H1 (cell line): ENCODE measurements around the gene TAAR9. TPM values are rescaled to one million over a fixed set of nuclear protein-coding genes. Genes with fewer than 3 reads are reported as not detected.

Experiments
- CTCF ChIA-PET: fragments of 300-600 bp; sonication (Branson Sonifier 250); formaldehyde crosslinking; loops from one replicate; lab custom pipeline; 2021; ENCODE audit not compliant: partially characterized antibody; lab: Charles Lee
- POLR2A ChIA-PET: fragments of 300-600 bp; sonication (Branson Sonifier 250); formaldehyde crosslinking; loops from one replicate; lab custom pipeline; 2021; ENCODE audit warnings: inconsistent platforms; ENCODE audit not compliant: partially characterized antibody; lab: Charles Lee
- DNase-seq, 2 experiments: peaks; one replicate each; pipeline versions ENCODE4 v3.0.0 to v3.0.0-alpha.2; 2010 to 2022; ENCODE audit warnings: low spot score in 2 of 2, low read depth in 1 of 2, mixed read lengths in 1 of 2
- FAIRE-seq: peaks from 2 replicates; lab custom pipeline; 2011; peaks lifted over from hg19 to GRCh38; lab: Jason Lieb, UNC
- H2AFZ ChIP-seq: 2 replicates; pipeline ENCODE4 v1.8.1; 2012; ENCODE audit warnings: low read length, inconsistent platforms
- H2AK5ac ChIP-seq: 2 replicates; pipeline ENCODE4 v1.6.1; 2013; ENCODE audit warnings: low read depth, low read length
- H2BK120ac ChIP-seq: replicated peaks from 2 replicates; pipeline ENCODE3; 2013; ENCODE audit warnings: low read depth, low read length, inconsistent platforms
- H2BK12ac ChIP-seq: 2 replicates; pipeline ENCODE4 v1.6.1; 2013; ENCODE audit warnings: low read depth, low read length
- H2BK15ac ChIP-seq: 2 replicates; pipeline ENCODE4 v1.6.1; 2013; ENCODE audit warnings: low read length
- H2BK20ac ChIP-seq: 2 replicates; pipeline ENCODE4 v1.6.1; 2013; ENCODE audit warnings: low read length
- H2BK5ac ChIP-seq: 2 replicates; pipeline ENCODE4 v1.6.1; 2013; ENCODE audit warnings: low read depth, low read length
- H3K14ac ChIP-seq: 2 replicates; pipeline ENCODE4 v1.6.1; 2013; ENCODE audit warnings: inconsistent platforms; ENCODE audit not compliant: insufficient read length
- H3K18ac ChIP-seq: 2 replicates; pipeline ENCODE4 v1.6.1; 2013; ENCODE audit warnings: low read length; ENCODE audit errors: extremely low read depth
- H3K23ac ChIP-seq: 2 replicates; pipeline ENCODE4 v1.6.1; 2013; ENCODE audit warnings: inconsistent platforms; ENCODE audit not compliant: insufficient read length
- H3K23me2 ChIP-seq: 2 replicates; pipeline ENCODE4 v1.6.1; 2013; ENCODE audit warnings: low read depth, low read length
- H3K27ac ChIP-seq: 2 replicates; pipeline ENCODE4 v1.6.1; 2011; ENCODE audit warnings: low read depth, low read length, inconsistent platforms
- H3K27me3 ChIP-seq, 4 experiments: replicated peaks in 1 of 4; 1 replicate in 1 of 4; 2 replicates in 3 of 4; pipeline versions ENCODE4 v1.6.1 to v1.8.1; 2011 to 2013; ENCODE audit warnings: low read length in 3 of 4, mild to moderate bottlenecking in 3 of 4, inconsistent platforms in 2 of 4, mixed read lengths in 2 of 4, moderate library complexity in 1 of 4; ENCODE audit not compliant: control insufficient read depth in 3 of 4, insufficient read depth in 3 of 4; ENCODE audit errors: extremely low read depth in 1 of 4
- H3K36me3 ChIP-seq, 4 experiments: 2 replicates each; pipeline versions ENCODE4 v1.6.1 to v1.8.1; 2011 to 2013; ENCODE audit warnings: mild to moderate bottlenecking in 4 of 4, low read length in 3 of 4, moderate library complexity in 2 of 4, control low read depth in 1 of 4, inconsistent platforms in 1 of 4; ENCODE audit not compliant: insufficient read depth in 4 of 4, control insufficient read depth in 2 of 4
- H3K4ac ChIP-seq: replicated peaks from 2 replicates; pipeline ENCODE3; 2013; ENCODE audit warnings: low read length, low read depth, mixed read lengths, inconsistent platforms; ENCODE audit not compliant: insufficient read length
- H3K4me1 ChIP-seq, 4 experiments: replicated peaks in 1 of 4; 1 replicate in 1 of 4; 2 replicates in 3 of 4; pipeline versions ENCODE4 v1.6.1 to v1.8.1; 2011 to 2013; ENCODE audit warnings: low read length in 3 of 4, inconsistent platforms in 2 of 4, mixed read lengths in 1 of 4; ENCODE audit not compliant: insufficient read depth in 4 of 4, control insufficient read depth in 3 of 4
- H3K4me2 ChIP-seq, 2 experiments: 2 replicates each; pipeline versions ENCODE4 v1.6.1 to v1.8.1; 2011 to 2013; ENCODE audit warnings: low read depth in 2 of 2, low read length in 2 of 2, control low read depth in 1 of 2, inconsistent platforms in 1 of 2, mild to moderate bottlenecking in 1 of 2; ENCODE audit not compliant: insufficient read depth in 1 of 2
- H3K4me3 ChIP-seq, 4 experiments: fragments of 200-600, 300-600 bp in 1 of 4; sonication (generic), shearing (Covaris generic), sonication (Bioruptor Twin) in 1 of 4; 2 replicates each; pipeline versions ENCODE4 v1.5.1 to v1.8.1; 2011 to 2016; ENCODE audit warnings: low read length in 4 of 4, low read depth in 3 of 4, control low read depth in 2 of 4, inconsistent platforms in 2 of 4, mild to moderate bottlenecking in 2 of 4, mixed read lengths in 1 of 4, moderate library complexity in 1 of 4; ENCODE audit not compliant: insufficient read depth in 2 of 4; ENCODE audit errors: extremely low read depth in 1 of 4
- H3K56ac ChIP-seq: replicated peaks from 2 replicates; pipeline ENCODE3; 2013; ENCODE audit warnings: low read depth, mild to moderate bottlenecking, mixed read lengths, low read length, inconsistent platforms; ENCODE audit not compliant: insufficient read length
- H3K79me1 ChIP-seq: 2 replicates; pipeline ENCODE4 v1.6.1; 2013; ENCODE audit warnings: low read depth, low read length, control low read depth
- H3K79me2 ChIP-seq, 2 experiments: 2 replicates each; pipeline versions ENCODE4 v1.6.1 to v1.8.1; 2012 to 2013; ENCODE audit warnings: low read length in 2 of 2, mild to moderate bottlenecking in 2 of 2, inconsistent platforms in 1 of 2; ENCODE audit not compliant: insufficient read depth in 2 of 2, control insufficient read depth in 1 of 2
- H3K9ac ChIP-seq, 4 experiments: replicated peaks in 1 of 4; 1 replicate in 1 of 4; 2 replicates in 3 of 4; pipeline versions ENCODE4 v1.6.1 to v1.8.1; 2011 to 2013; ENCODE audit warnings: low read depth in 3 of 4, low read length in 3 of 4, control low read depth in 2 of 4, mild to moderate bottlenecking in 2 of 4, moderate library complexity in 2 of 4, inconsistent platforms in 1 of 4; ENCODE audit errors: extremely low read depth in 1 of 4
- H3K9me3 ChIP-seq, 2 experiments: 2 replicates each; pipeline versions ENCODE4 v1.6.1 to v1.8.1; 2012 to 2013; ENCODE audit warnings: mild to moderate bottlenecking in 2 of 2, moderate library complexity in 2 of 2, control low read depth in 1 of 2, inconsistent platforms in 1 of 2, low read depth in 1 of 2, low read length in 1 of 2, mixed read lengths in 1 of 2; ENCODE audit not compliant: insufficient read depth in 2 of 2
- H4K20me1 ChIP-seq, 2 experiments: replicated peaks in 1 of 2; 2 replicates each; pipeline versions ENCODE3 to v1.8.1; 2011 to 2013; ENCODE audit warnings: inconsistent platforms in 2 of 2, low read length in 2 of 2, mild to moderate bottlenecking in 1 of 2; ENCODE audit not compliant: insufficient read depth in 2 of 2, control insufficient read depth in 1 of 2
- H4K5ac ChIP-seq: 2 replicates; pipeline ENCODE4 v1.6.1; 2013; ENCODE audit warnings: low read length, low read depth, mixed read lengths, inconsistent platforms; ENCODE audit not compliant: insufficient read length
- H4K8ac ChIP-seq: 2 replicates; pipeline ENCODE4 v1.8.0; 2013; ENCODE audit warnings: mild to moderate bottlenecking, moderate library complexity, low read length, inconsistent platforms; ENCODE audit not compliant: insufficient read depth; ENCODE audit errors: extremely low read depth
- H4K91ac ChIP-seq: replicated peaks from 2 replicates; pipeline ENCODE3; 2013; ENCODE audit warnings: low read length, mixed read lengths, inconsistent platforms; ENCODE audit not compliant: insufficient read length
- BRCA1 ChIP-seq: IDR thresholded peaks from 2 replicates; pipeline ENCODE4 v1.6.1; 2012; ENCODE audit warnings: low read depth, low read length, improper control_type of control experiment
- CBX5 ChIP-seq: fragments of 300-800, 300-1000 bp; sonication (generic); IDR thresholded peaks from 2 replicates; pipeline ENCODE4 v1.7.1; 2016; ENCODE audit warnings: antibody characterized with exemption, low read length, low read depth
- E2F6 ChIP-seq: IDR thresholded peaks from 2 replicates; pipeline ENCODE4 v1.6.1; 2012; ENCODE audit warnings: inconsistent platforms
- EZH2 ChIP-seq: fragments of 200-600 bp; sonication (generic); IDR thresholded peaks from 2 replicates; pipeline ENCODE4 v1.7.1; 2012; ENCODE audit warnings: low read depth, mild to moderate bottlenecking, moderate library complexity, low read length, inconsistent platforms; ENCODE audit not compliant: severe bottlenecking
- GTF2F1 ChIP-seq: IDR thresholded peaks from 2 replicates; pipeline ENCODE4 v1.6.1; 2012; ENCODE audit warnings: low read depth, low read length, improper control_type of control experiment, borderline replicate concordance
- JUN ChIP-seq: IDR thresholded peaks from 2 replicates; pipeline ENCODE4 v1.6.1; 2011; ENCODE audit warnings: low read depth, mild to moderate bottlenecking, improper control_type of control experiment, low read length
- KDM4A ChIP-seq: IDR thresholded peaks from one replicate; pipeline ENCODE4 v1.7.1; 2012; ENCODE audit warnings: low read depth, mild to moderate bottlenecking, moderate library complexity, low read length, inconsistent platforms; ENCODE audit not compliant: severe bottlenecking
- PHF8 ChIP-seq: fragments of 200-600 bp; sonication (generic); conservative IDR thresholded peaks from 2 replicates; pipeline ENCODE4 v1.7.1; 2012; ENCODE audit warnings: low read depth, mild to moderate bottlenecking, inconsistent platforms, low read length, moderate library complexity
- POLR2A ChIP-seq, 2 experiments: IDR thresholded peaks; 1 replicate in 1 of 2; 2 replicates in 1 of 2; pipeline ENCODE4 v1.6.1; 2011; ENCODE audit warnings: low read depth in 2 of 2, low read length in 2 of 2, mild to moderate bottlenecking in 2 of 2; ENCODE audit errors: control extremely low read depth in 1 of 2
- POLR2AphosphoS5 ChIP-seq: IDR thresholded peaks from 2 replicates; pipeline ENCODE4 v1.6.1; 2011; ENCODE audit warnings: low read depth, low read length
- SIRT6 ChIP-seq: IDR thresholded peaks from one replicate; pipeline ENCODE4 v1.7.1; 2012; ENCODE audit warnings: low read length, inconsistent platforms
- SUZ12 ChIP-seq: fragments of 200-600 bp; sonication (generic); IDR thresholded peaks from 2 replicates; pipeline ENCODE4 v1.6.1; 2012; ENCODE audit warnings: mild to moderate bottlenecking, inconsistent platforms, low read length, moderate library complexity, mixed read lengths
- TCF12 ChIP-seq: IDR thresholded peaks from 2 replicates; pipeline ENCODE4 v1.6.1; 2011; ENCODE audit warnings: low read depth, mild to moderate bottlenecking, low read length
- TEAD4 ChIP-seq: IDR thresholded peaks from 2 replicates; pipeline ENCODE4 v1.6.1; 2012; ENCODE audit warnings: low read depth, low read length, inconsistent platforms, mixed read lengths
- YY1 ChIP-seq: IDR thresholded peaks from 2 replicates; pipeline ENCODE4 v1.6.1; 2011; ENCODE audit warnings: low read depth, mild to moderate bottlenecking, low read length
- WGBS, 2 experiments: shearing (Covaris generic) in 1 of 2; methylation state at CpG; one replicate each; pipeline versions ENCODE4 v1.1.6 to v1.1.7; 2013 to 2015; ENCODE audit warnings: low lambda C conversion rate in 2 of 2, mixed read lengths in 2 of 2, inconsistent platforms in 1 of 2, low coverage in 1 of 2, missing lambda C conversion rate in 1 of 2; ENCODE audit not compliant: insufficient replicate concordance in 2 of 2, insufficient coverage in 1 of 2, insufficient read length in 1 of 2; ENCODE audit errors: extremely low coverage in 1 of 2, missing lambda C conversion rate in 1 of 2; 5-methylcytosine and 5-hydroxymethylcytosine counted together
- polyA plus RNA-seq, 7 experiments: library from polyadenylated mRNA; depleted of rRNA in 3 of 7; stranded (reverse) in 5 of 7; unstranded in 2 of 7; fragments of >200 nt in 5 of 7; fragments of 200-250 nt in 2 of 7; gene quantifications; 1 replicate in 5 of 7; 2 replicates in 1 of 7; 4 replicates in 1 of 7; pipeline versions ENCODE4 v1.2.1 to v1.2.3, GENCODE V29; 2011 to 2013; ENCODE audit warnings: missing spikeins in 2 of 7, mixed read lengths in 2 of 7
- total RNA-seq: library from RNA; stranded (reverse); fragmentation: NEBNext Ultra II Directional; extraction: Animal tissue kit (Norgen Biotek cat#: 25700); gene quantifications from 2 replicates; pipeline ENCODE4 v1.2.1, GENCODE V29; 2021

The TAAR9 gene
- total and polyA plus RNA-seq, 2 of the 8 experiments (the other 6 are each of a cell fraction or from before 2014, with no cell fraction given) = not detected

- Histone ChIP-seq H4K5ac (no peak overlapping the region), H2BK120ac (no peak overlapping the region), H3K56ac (no peak overlapping the region), H3K14ac (no peak overlapping the region), H3K27me3 (no peaks in the 10 kb centered on the region), H3K27ac (no peak overlapping the region), H3K79me2 (peaks cover 0 to 51% of the 10 kb centered on the region in 2 experiments; a peak in 3 of 4 replicates), H3K4me2 (peak overlapping the region; percentile 77 to 94), H3K18ac (no peak overlapping the region), H3K4me1 (peaks cover 0 to 4% (median under 1%) of the 10 kb centered on the region in 4 experiments; a peak in 3 of 7 replicates), H4K20me1 (no peaks in the 10 kb centered on the region), H2AFZ (no peak overlapping the region), H3K23ac (no peak overlapping the region), H2AK5ac (no peak overlapping the region), H2BK15ac (no peak overlapping the region), H3K9ac (no peak overlapping the region), H3K9me3 (no peaks in the 10 kb centered on the region), H4K8ac (no peak overlapping the region), H3K23me2 (peaks cover 4% of the 10 kb centered on the region; the same call in 1 of the 2 replicates), H2BK5ac (no peak overlapping the region), H2BK12ac (no peak overlapping the region), H3K4ac (peak overlapping the region; percentile 70), H4K91ac (no peak overlapping the region), H3K79me1 (peaks cover 6% of the 10 kb centered on the region; the same call in 1 of the 2 replicates), H3K4me3 (peak overlapping the region in 2 of 4 experiments; percentile 54 to 83; a peak in 3 of 8 replicates), H2BK20ac (no peak overlapping the region), H3K36me3 (no peaks in the 10 kb centered on the region)
- 62% methylated on average over 2 of the region's 2 CpGs; no CpG with 5 or more reads in 1 of the 2 experiments for WGBS, 2 experiments
- ChIA-PET POLR2A (interaction anchor here (1.4 kb wide), 1 partner anchor 29 kb away, joined by 3 read pairs; no protein-coding TSS in a partner anchor), CTCF (interaction anchor here (0.6 to 1.5 kb wide), 3 partner anchors 14 to 210 kb away, joined by 3 to 4 read pairs (median 3); no protein-coding TSS in a partner anchor)
- no peak for DNase-seq
- FAIRE-seq = no peak
- no peak for TF ChIP-seq TCF12
- no peak for TF ChIP-seq CBX5
- no peak for TF ChIP-seq POLR2A (IDR thresholded peaks at IDR 0.05; ENCODE audit: control extremely low read depth in 1 of 2, low read depth in 2 of 2, low read length in 2 of 2)
- no peak for TF ChIP-seq JUN
- no peak for TF ChIP-seq YY1
- no peak for TF ChIP-seq GTF2F1
- TF ChIP-seq KDM4A = no peak
- no peak for TF ChIP-seq BRCA1
- no peak for TF ChIP-seq TEAD4
- no peak for TF ChIP-seq SIRT6
- TF ChIP-seq POLR2AphosphoS5 = no peak
- no peak for TF ChIP-seq E2F6
- no peak for TF ChIP-seq EZH2
- no peak for TF ChIP-seq PHF8
- TF ChIP-seq SUZ12 = no peak
Observed at GRCh38 chr6:132511831-132512220, 26.3 kb upstream of the TAAR9 start.
